HG02588 (cell line): ENCODE data around the gene SLC44A5.
A peak's percentile ranks its signal among the peaks of the same experiment; 100 is the strongest.
"Not testable (repeated sequence)": the region's sequence is repeated elsewhere in the genome, so short reads cannot be mapped to it uniquely, and the experiment has no call there.

Source experiments
- ATAC-seq: cut with Tn5 transposase; IDR thresholded peaks from one replicate; pipeline ENCODE4 v1.9.1; 2021; ENCODE audit warnings: mild to moderate bottlenecking, moderate library complexity; ENCODE audit not compliant: unreplicated experiment

Gene SLC44A5

GRCh38 chr1:75203415-75204277, 407.3 kb downstream of the SLC44A5 start:
- peak; percentile 79 for ATAC-seq

GRCh38 chr1:75202751-75203150, 408.2 kb downstream of the SLC44A5 start:
- ATAC-seq, result no peak

GRCh38 chr1:75198761-75199160, 412.2 kb downstream of the SLC44A5 start:
- no peak for ATAC-seq

- ATAC-seq, result no peak
Measured at GRCh38 chr1:75198163-75198562, 412.8 kb downstream of the SLC44A5 start.

- ATAC-seq, result no peak
Measured at GRCh38 chr1:75188892-75189291, 422.0 kb downstream of the SLC44A5 start.

GRCh38 chr1:75181214-75181955, 429.5 kb downstream of the SLC44A5 start:
- not testable (repeated sequence) for ATAC-seq

- ATAC-seq, result no peak
Measured at GRCh38 chr1:75174031-75174760, 436.7 kb downstream of the SLC44A5 start.

GRCh38 chr1:75172556-75172955, 438.4 kb downstream of the SLC44A5 start:
- ATAC-seq, result no peak

- ATAC-seq, result no peak
Measured at GRCh38 chr1:75171876-75172275, 439.0 kb downstream of the SLC44A5 start.

GRCh38 chr1:75170981-75171380, 439.9 kb downstream of the SLC44A5 start:
- ATAC-seq, result no peak

- no peak for ATAC-seq
Measured at GRCh38 chr1:75170011-75170410, 440.9 kb downstream of the SLC44A5 start.

- no peak for ATAC-seq
Measured at GRCh38 chr1:75166821-75167220, 444.1 kb downstream of the SLC44A5 start.

GRCh38 chr1:75165264-75165663, 445.6 kb downstream of the SLC44A5 start:
- ATAC-seq, result peak; percentile 45

- no peak for ATAC-seq
Measured at GRCh38 chr1:75159154-75159553, 451.8 kb downstream of the SLC44A5 start.
